NCI-H2029 (cell line): ENCODE results near the gene SLC39A11.
"Not testable (repeated sequence)": the region's sequence is repeated elsewhere in the genome, so short reads cannot be mapped to it uniquely, and the experiment has no call there.

Source experiments
- DNase-seq: peaks from one replicate; lab custom pipeline; 2025; lab: John Stamatoyannopoulos, UW

Gene SLC39A11

GRCh38 chr17:72714357-72714966, 378.0 kb downstream of the SLC39A11 start:
- peak; percentile 8 for DNase-seq

GRCh38 chr17:72713701-72714100, 378.8 kb downstream of the SLC39A11 start:
- DNase-seq = no peak

- no peak for DNase-seq
Measured at GRCh38 chr17:72711521-72712310, 380.8 kb downstream of the SLC39A11 start.

GRCh38 chr17:72710834-72711233, 381.7 kb downstream of the SLC39A11 start:
- no peak for DNase-seq

GRCh38 chr17:72710202-72710601, 382.3 kb downstream of the SLC39A11 start:
- DNase-seq = no peak

GRCh38 chr17:72708682-72709081, 383.8 kb downstream of the SLC39A11 start:
- not testable (repeated sequence) for DNase-seq

GRCh38 chr17:72707881-72708280, 384.6 kb downstream of the SLC39A11 start:
- no peak for DNase-seq

GRCh38 chr17:72706396-72706981, 386.0 kb downstream of the SLC39A11 start:
- no peak for DNase-seq

GRCh38 chr17:72705905-72706395, 386.5 kb downstream of the SLC39A11 start:
- no peak for DNase-seq

GRCh38 chr17:72702998-72703397, 389.5 kb downstream of the SLC39A11 start:
- DNase-seq = no peak

GRCh38 chr17:72702136-72702735, 390.3 kb downstream of the SLC39A11 start:
- no peak for DNase-seq

GRCh38 chr17:72700226-72700625, 392.3 kb downstream of the SLC39A11 start:
- no peak for DNase-seq

GRCh38 chr17:72699545-72699944, 392.9 kb downstream of the SLC39A11 start:
- DNase-seq = no peak

- DNase-seq = no peak
Measured at GRCh38 chr17:72697602-72698146, 394.8 kb downstream of the SLC39A11 start.

- DNase-seq = no peak
Measured at GRCh38 chr17:72696721-72697120, 395.8 kb downstream of the SLC39A11 start.

GRCh38 chr17:72696156-72696555, 396.3 kb downstream of the SLC39A11 start:
- DNase-seq = no peak

GRCh38 chr17:72693956-72694355, 398.5 kb downstream of the SLC39A11 start:
- no peak for DNase-seq

GRCh38 chr17:72693151-72693878, 399.2 kb downstream of the SLC39A11 start:
- DNase-seq = no peak

- DNase-seq = no peak
Measured at GRCh38 chr17:72692676-72693075, 399.8 kb downstream of the SLC39A11 start.

GRCh38 chr17:72691586-72691985, 400.9 kb downstream of the SLC39A11 start:
- no peak for DNase-seq

GRCh38 chr17:72691017-72691416, 401.5 kb downstream of the SLC39A11 start:
- no peak for DNase-seq

- DNase-seq = no peak
Measured at GRCh38 chr17:72687886-72688285, 404.6 kb downstream of the SLC39A11 start.
